Stimulated activated CD8-positive, alpha-beta memory T cell treated with anti-CD3 and anti-CD28 coated beads, Interleukin-12 subunit alpha, Interleukin-12 subunit beta, amount 100 ng/mL, for 24 hours (primary cell): Measurements from ENCODE around the gene CCDC149.

Experiments used
- DNase-seq: peaks from one replicate; pipeline ENCODE4 v3.0.0-alpha.2; 2020; ENCODE audit errors: extremely low read depth

The CCDC149 gene

DNA sequence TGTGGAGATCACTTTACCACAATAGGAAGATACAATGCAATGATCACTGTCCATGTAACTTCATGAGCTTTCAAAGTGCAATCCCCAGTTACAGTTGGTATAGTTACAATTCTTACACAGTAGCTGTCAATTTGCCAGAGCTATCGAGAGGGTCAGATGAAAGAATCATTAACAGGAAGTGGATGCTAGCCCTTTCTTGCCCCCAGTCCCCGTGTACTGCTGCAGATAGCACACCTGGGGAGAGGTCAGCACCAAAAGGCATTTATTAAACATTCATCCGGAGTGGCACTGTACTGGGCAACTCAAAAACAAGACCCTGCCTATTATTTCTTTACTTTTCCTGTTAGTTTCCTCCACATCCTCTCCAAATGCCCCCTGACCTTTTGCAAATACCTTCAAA, 69.7 kb downstream of the CCDC149 start:
- no peak for DNase-seq

DNA sequence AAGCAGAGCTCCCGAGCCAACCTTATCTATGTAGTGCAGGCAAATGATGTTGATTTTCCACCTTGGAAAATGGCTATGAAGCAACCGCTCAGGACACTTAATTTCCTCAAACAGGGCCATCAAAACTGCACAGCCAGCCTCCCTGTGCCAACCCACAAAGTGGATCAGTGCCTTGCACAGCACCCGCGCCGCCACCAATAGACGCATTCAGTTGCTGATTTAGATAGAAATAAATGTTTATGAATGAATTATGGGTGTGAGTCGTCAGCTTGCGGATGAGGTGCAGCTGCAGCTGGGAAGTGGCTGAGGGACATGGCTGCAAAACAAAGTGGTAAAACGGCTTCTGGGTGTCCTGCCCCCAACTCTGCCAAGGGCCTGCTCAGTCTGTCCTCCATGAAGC, 70.5 kb downstream of the CCDC149 start:
- DNase-seq, result no peak

GRCh38 chr4:24840826-24841543, 71.9 kb downstream of the CCDC149 start:
- DNase-seq, result no peak

DNA sequence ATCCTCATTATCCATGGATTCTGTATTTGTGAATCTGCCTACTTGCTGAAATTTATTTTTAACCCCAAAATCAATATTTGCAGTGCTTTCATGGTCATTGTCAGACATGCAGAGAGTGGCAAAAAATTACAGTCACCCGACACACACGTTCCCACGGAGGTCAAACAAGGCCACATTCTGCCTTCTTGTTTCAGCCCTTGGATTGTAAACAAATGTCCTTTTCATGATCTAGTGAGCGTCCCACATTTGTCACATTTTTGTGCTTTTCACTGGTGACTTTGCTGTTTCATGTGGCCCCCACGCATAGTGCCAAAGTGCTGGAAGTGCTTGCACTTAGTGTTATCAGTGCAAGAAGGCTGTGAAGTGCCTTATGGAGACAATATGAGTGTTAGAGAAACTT, 72.5 kb downstream of the CCDC149 start:
- DNase-seq, result no peak

DNA sequence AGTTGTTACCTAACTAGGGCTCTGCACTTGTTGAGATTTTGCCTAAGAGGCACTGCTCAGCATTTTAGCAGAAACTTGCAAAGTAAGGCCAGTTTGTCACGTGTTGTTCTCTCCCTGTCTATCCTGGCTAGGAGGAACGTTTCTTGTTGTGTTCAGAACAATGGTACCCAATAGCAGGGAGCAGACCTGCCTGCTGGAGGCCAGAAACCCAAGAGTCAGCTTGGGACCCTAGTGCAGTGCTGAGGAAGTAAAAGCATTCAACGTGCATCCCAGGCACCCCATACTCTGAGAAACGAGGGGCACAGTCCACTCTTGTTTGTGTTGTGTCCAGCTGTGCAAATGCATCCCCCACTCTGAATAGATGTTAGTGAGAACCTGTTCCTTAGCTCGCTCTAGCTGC, 75.1 kb downstream of the CCDC149 start:
- DNase-seq, result no peak

GRCh38 chr4:24837336-24837735, 75.5 kb downstream of the CCDC149 start:
- DNase-seq, result no peak

- no peak for DNase-seq
Observed at GRCh38 chr4:24836661-24837242, 76.1 kb downstream of the CCDC149 start.

GRCh38 chr4:24835696-24836095, 77.1 kb downstream of the CCDC149 start:
- no peak for DNase-seq

DNA sequence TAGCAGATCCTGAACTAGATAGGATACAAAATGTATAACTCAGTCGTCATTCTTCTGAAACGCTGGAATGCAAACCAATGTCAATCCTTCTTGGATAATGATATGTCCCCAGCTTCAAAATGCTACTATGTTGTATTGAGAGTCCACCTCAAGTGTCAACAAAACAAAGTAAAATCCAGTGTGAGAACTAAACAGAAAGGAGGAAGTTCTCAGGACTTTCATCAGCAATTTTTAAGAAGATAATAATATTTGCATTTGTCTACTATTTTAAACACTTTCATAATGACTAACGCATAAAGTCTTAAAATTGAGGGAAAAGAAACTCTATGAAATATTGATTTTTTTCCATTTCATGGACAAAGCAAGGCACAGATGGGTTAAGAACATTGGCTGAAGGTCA, 81.2 kb downstream of the CCDC149 start:
- no peak for DNase-seq

DNA sequence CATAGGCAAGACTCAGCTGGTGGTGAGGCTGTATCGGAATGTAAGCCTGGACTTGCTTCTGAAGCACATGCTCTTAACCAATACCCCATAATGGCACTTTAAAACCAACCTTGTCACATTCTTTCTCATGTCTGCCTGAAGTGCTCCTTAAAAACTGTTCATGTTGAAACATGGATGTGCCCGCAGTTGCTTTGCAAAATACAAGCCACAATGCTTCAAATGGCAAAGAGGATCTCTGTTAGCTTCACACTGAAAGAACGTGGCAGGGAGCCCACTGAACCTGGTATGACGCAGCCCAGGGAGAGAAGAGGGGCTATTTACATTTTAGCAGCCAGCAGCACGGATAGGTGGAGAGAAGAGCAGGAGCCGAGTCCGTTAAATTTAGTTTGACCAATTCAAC, 88.1 kb downstream of the CCDC149 start:
- no peak for DNase-seq

GRCh38 chr4:24820541-24820940, 92.3 kb downstream of the CCDC149 start:
- DNase-seq, result no peak

GRCh38 chr4:24816797-24817196, 96.0 kb downstream of the CCDC149 start:
- no peak for DNase-seq

DNA sequence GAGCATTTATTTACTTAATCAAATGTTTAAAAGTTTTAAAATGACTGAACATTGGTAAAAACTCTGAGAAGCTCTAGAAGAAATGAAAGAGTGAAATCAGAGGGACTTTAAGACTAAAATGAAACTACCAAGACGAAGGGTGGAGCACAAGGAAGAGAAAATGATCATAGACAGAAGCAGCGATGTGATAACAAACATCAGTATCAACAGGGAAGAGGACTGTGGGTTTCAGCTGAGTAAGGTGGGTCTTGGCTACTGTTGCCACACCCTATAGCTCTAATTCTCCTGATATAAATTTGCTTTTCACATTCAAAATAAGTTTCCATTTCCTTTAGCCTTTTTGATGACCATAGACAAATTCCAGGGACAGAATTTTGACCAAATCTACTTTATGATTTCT, 99.1 kb downstream of the CCDC149 start:
- no peak for DNase-seq

DNA sequence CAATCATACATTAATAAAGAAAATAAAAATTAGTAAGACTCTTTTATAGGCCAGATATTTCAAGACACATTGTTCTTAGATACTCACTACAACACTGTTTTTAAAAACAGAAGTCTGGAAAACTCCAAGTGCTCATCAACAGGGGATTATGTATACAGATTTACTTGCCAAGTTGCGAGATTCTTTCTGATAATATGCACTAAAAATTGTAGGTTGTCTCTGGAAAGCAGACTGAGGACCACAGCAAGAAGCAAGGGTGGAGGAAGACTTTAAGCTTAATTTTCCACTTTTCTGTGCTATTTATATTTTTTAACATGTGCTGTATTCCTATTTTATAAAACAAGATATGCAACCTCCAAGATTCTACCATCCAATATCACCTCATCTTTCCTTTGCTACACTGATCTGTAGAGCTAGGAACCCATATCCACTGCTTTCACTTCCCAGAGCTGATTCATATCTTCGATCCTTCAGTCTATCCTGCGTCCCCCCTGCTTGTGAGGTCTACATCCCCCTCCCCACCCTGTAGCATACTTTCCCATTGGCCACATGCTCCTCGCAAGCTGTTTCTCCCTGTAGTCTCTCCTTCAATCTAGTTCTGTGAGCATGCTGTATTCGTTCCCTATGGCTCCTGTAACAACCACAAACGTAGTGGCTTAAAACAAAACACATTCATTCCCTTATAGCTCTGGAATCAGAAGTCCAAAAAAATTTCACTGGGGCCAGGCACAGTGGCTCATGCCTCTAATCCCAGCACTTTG, 101.8 kb downstream of the CCDC149 start:
- no peak for DNase-seq

- DNase-seq, result no peak
Observed at GRCh38 chr4:24809815-24810405, 102.9 kb downstream of the CCDC149 start.

GRCh38 chr4:24809376-24809775, 103.5 kb downstream of the CCDC149 start:
- DNase-seq, result no peak

DNA sequence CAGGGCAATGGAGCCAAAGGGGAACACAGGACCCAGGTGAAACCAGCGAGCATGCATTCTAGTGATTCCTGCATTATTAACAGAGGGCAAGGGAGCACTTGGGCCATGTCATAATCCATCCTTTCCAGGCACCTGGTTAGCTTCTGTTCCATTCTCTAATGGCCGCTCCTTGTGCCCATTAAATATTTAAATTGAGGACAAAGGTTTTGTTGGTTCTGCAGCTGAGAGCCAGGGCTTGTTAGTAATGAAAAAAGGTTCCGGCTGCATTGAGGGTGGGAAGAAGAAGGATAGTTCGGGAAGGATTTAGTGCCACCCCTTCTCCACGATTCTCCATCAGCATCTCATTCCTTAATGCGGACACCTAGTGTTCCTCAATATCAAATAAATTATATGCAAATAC, 103.9 kb downstream of the CCDC149 start:
- no peak for DNase-seq

DNA sequence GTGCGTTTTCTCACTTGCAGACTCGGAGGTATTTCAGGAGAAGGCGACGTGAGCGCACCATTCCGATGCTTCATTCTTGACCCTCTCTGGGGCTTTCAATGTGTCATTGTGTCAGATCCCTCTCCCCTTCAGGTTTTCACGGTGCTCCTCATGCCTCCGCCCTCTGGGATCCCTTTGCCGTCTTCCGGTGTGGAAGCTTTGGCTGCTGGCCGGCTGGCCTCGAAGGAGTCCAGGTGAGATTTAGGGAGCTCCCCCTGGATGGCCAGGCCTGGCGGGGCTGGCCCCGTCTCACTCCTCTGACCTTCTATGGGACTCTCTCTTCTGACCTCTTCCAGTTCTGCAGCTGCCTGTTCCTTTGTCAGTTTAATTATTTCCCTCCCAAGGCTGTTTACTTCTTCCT, 104.6 kb downstream of the CCDC149 start:
- DNase-seq, result no peak

GRCh38 chr4:24807611-24808010, 105.2 kb downstream of the CCDC149 start:
- DNase-seq, result no peak

DNA sequence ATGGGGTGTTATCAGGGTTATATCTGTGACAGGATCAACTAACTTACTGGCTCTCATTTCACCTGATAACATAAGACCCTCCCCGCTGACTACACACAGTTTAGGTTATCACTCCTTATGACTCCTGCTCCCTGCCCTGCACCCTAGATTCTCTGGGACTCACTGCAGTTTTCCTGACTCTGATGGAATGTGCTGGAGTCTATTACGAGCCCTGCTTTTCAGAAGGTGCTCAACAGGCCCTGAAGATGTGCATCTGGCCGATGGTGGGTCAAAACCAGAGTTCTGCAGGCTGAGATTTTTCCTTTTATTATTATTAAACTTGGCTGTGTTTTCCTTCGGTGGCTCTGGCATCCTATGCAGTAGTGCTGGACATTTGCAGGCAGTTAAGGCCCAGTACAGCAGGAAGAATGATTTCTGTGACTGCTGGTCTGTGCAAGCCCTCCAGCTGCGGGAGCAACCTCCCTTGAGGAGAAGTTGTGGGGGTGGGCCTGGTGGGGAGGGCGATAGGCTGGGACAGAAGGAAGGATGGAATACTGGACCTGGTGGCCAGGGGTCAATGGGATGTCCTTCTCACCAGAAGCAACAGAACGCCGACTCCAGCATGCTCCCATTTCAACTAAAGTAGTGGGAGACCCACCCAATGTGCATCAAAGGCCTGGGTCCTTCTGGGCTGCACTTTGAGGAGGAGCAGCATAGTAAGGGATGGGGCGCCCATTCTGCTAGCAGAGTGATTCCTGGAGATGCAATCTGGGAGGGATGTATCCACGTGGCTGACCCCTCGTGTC, 106.4 kb downstream of the CCDC149 start:
- no peak for DNase-seq

- DNase-seq, result no peak
Observed at GRCh38 chr4:24805566-24805965, 107.3 kb downstream of the CCDC149 start.

- DNase-seq, result no peak
Observed at GRCh38 chr4:24805067-24805466, 107.8 kb downstream of the CCDC149 start.
